HepG2 (cell line): ENCODE data around the gene APOM. TPM values are rescaled to one million over a fixed set of nuclear protein-coding genes. Genes with fewer than 3 reads are reported as not detected.

Experiments
- CCDC6 ChIP-seq: sonication (generic); formaldehyde crosslinking; IDR thresholded peaks from 2 replicates; pipeline ENCODE4 v1.8.1; 2022; ENCODE audit warnings: mild to moderate bottlenecking, missing genetic modification reagents, moderate library complexity
- E2F2 ChIP-seq: sonication (generic); formaldehyde crosslinking; IDR thresholded peaks from 2 replicates; pipeline ENCODE4 v1.4.0; 2020; ENCODE audit warnings: missing genetic modification reagents, borderline replicate concordance
- GLMP ChIP-seq: sonication (generic); formaldehyde crosslinking; IDR thresholded peaks from 2 replicates; pipeline ENCODE4 v1.9.0; 2021; ENCODE audit warnings: missing genetic modification reagents, mild to moderate bottlenecking, borderline replicate concordance
- HNF1A ChIP-seq, 2 experiments: sonication (generic) in 1 of 2; formaldehyde crosslinking in 1 of 2; IDR thresholded peaks; 2 replicates each; pipeline versions ENCODE4 v1.4.0 to v1.6.1; 2016 to 2020; ENCODE audit warnings: borderline replicate concordance in 1 of 2, low read depth in 1 of 2, mild to moderate bottlenecking in 1 of 2, missing genetic modification reagents in 1 of 2
- IKZF4 ChIP-seq: sonication (generic); formaldehyde crosslinking; IDR thresholded peaks from 2 replicates; pipeline ENCODE4 v1.5.1; 2020; ENCODE audit warnings: borderline replicate concordance, mild to moderate bottlenecking, low read depth, missing genetic modification reagents; ENCODE audit errors: not compliant biosample characterization
- JUND ChIP-seq: sonication (generic); formaldehyde crosslinking; IDR thresholded peaks from 2 replicates; pipeline ENCODE4 v1.8.0; 2022; ENCODE audit warnings: mild to moderate bottlenecking, missing genetic modification reagents
- NFKB2 ChIP-seq: sonication (generic); formaldehyde crosslinking; IDR thresholded peaks from 2 replicates; pipeline ENCODE4 v1.4.0; 2020; ENCODE audit warnings: missing genetic modification reagents, borderline replicate concordance
- NR2F6 ChIP-seq, 2 experiments: IDR thresholded peaks; 2 replicates each; pipeline ENCODE4 v1.6.1; 2016; ENCODE audit warnings: antibody characterized with exemption in 1 of 2, mild to moderate bottlenecking in 1 of 2
- PCBP2 ChIP-seq: fragments of 200-400 bp; formaldehyde crosslinking; optimal IDR thresholded peaks from 2 replicates; pipeline ENCODE3; 2018; ENCODE audit warnings: low read length, low read depth; ENCODE audit not compliant: poor library complexity, severe bottlenecking
- POGK ChIP-seq: sonication (generic); formaldehyde crosslinking; conservative IDR thresholded peaks from 2 replicates; pipeline ENCODE4 v1.8.0; 2022; ENCODE audit warnings: mild to moderate bottlenecking, moderate library complexity, missing genetic modification reagents
- ZMYM2 ChIP-seq: sonication (generic); formaldehyde crosslinking; IDR thresholded peaks from 2 replicates; pipeline ENCODE4 v1.8.0; 2022; ENCODE audit warnings: mild to moderate bottlenecking, missing genetic modification reagents
- ZNF18 ChIP-seq: sonication (generic); formaldehyde crosslinking; IDR thresholded peaks from 2 replicates; pipeline ENCODE4 v1.8.0; 2022; ENCODE audit warnings: mild to moderate bottlenecking, missing genetic modification reagents; ENCODE audit not compliant: insufficient replicate concordance
- ZNF317 ChIP-seq: sonication (generic); formaldehyde crosslinking; IDR thresholded peaks from 2 replicates; pipeline ENCODE4 v1.5.0; 2020; ENCODE audit warnings: mild to moderate bottlenecking, missing genetic modification reagents
- ZNF430 ChIP-seq: sonication (generic); formaldehyde crosslinking; IDR thresholded peaks from 2 replicates; pipeline ENCODE4 v1.9.0; 2021; ENCODE audit warnings: mild to moderate bottlenecking, missing genetic modification reagents
- ZNF550 ChIP-seq: sonication (generic); formaldehyde crosslinking; IDR thresholded peaks from 2 replicates; pipeline ENCODE4 v1.4.0; 2020; ENCODE audit warnings: mild to moderate bottlenecking, missing genetic modification reagents, borderline replicate concordance
- polyA plus RNA-seq, 8 experiments: library from polyadenylated mRNA; depleted of rRNA in 3 of 8; stranded (reverse) in 7 of 8; unstranded in 1 of 8; fragments of >200 nt; fragmentation: Illumina TruSeq in 4 of 8; extraction: Trizol in 4 of 8; gene quantifications; 2 replicates each; pipeline versions ENCODE4 v1.2.1 to v1.2.3, GENCODE V29; 2011 to 2016; ENCODE audit warnings: low read depth in 4 of 8, missing spikeins in 1 of 8, mixed read lengths in 1 of 8; ENCODE audit not compliant: insufficient read depth in 1 of 8
- total RNA-seq, 5 experiments: library from RNA; depleted of rRNA; stranded (reverse); fragments of >200 nt; fragmentation: Illumina TruSeq; extraction: Trizol; gene quantifications; 2 replicates each; pipeline ENCODE4 v1.2.3, GENCODE V29; 2016; ENCODE audit warnings: low read depth in 1 of 5

APOM gene
- total and polyA plus RNA-seq, 2 of the 13 experiments (the other 11 are each of a cell fraction or from before 2014, with no cell fraction given): 98.2 to 1,140 TPM

- TF ChIP-seq HNF1A (IDR thresholded peaks at IDR 0.05; ENCODE audit: low read depth) (no peak; the same call in 1 of the 2 replicates), HNF1A (CRISPR knock-in tag; IDR thresholded peaks at IDR 0.05; ENCODE audit: borderline replicate concordance) (no peak), PCBP2 (no peak), POGK (CRISPR knock-in tag) (0 out of 2 replicates have a peak, but pooled peaks have one; percentile 43), CCDC6 (CRISPR knock-in tag) (peak; percentile 60; the same call in 1 of the 2 replicates), NR2F6 (IDR thresholded peaks at IDR 0.05) (no peak), NR2F6 (CRISPR knock-in tag; IDR thresholded peaks at IDR 0.05) (no peak), GLMP (no peak), NFKB2 (CRISPR knock-in tag) (peak; percentile 18; the same call in 1 of the 2 replicates), ZNF18 (no peak), JUND (no peak), ZMYM2 (CRISPR knock-in tag) (peak; percentile 43; the same call in 1 of the 2 replicates), ZNF550 (CRISPR knock-in tag) (peak; percentile 98; the same call in 1 of the 2 replicates), E2F2 (CRISPR knock-in tag) (peak; percentile 80; the same call in 1 of the 2 replicates), ZNF430 (0 out of 2 replicates have a peak, but pooled peaks have one; percentile 40), ZNF317 (no peak), IKZF4 (peak; percentile 65)
Measured at GRCh38 chr6:31664790-31665500, 9.3 kb downstream of the APOM start, which contains the start of gene GPANK1 (continued).
